Measurements from ENCODE around the gene GSE1.

Gene GSE1

DNA sequence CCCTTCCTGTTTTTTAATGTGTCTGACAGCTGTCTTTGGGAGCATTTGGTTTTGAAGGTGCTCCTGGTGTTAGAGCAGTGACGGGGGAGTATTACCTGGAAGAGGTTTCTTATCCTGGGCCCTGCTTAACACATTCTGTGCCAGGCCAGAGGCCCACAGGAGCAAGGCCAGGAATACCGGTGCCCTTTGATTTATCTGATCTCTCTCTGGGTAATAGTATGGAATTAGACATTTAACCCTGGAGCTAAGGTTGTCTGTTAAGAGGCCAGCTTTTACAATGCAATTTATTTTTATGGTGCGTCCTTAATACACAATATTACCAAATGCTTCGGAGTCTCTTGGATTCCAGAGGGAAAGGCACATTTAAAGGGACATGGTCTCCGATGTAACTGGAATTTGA, 37.2 kb upstream of the GSE1 start:
- DNase-seq (ENCODE audit: low spot score): no peak
- TF ChIP-seq, protein P1, sequence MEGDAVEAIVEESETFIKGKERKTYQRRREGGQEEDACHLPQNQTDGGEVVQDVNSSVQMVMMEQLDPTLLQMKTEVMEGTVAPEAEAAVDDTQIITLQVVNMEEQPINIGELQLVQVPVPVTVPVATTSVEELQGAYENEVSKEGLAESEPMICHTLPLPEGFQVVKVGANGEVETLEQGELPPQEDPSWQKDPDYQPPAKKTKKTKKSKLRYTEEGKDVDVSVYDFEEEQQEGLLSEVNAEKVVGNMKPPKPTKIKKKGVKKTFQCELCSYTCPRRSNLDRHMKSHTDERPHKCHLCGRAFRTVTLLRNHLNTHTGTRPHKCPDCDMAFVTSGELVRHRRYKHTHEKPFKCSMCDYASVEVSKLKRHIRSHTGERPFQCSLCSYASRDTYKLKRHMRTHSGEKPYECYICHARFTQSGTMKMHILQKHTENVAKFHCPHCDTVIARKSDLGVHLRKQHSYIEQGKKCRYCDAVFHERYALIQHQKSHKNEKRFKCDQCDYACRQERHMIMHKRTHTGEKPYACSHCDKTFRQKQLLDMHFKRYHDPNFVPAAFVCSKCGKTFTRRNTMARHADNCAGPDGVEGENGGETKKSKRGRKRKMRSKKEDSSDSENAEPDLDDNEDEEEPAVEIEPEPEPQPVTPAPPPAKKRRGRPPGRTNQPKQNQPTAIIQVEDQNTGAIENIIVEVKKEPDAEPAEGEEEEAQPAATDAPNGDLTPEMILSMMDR (IDR thresholded peaks at IDR 0.05; ENCODE audit: extremely low read depth, missing control alignments): no peak

DNA sequence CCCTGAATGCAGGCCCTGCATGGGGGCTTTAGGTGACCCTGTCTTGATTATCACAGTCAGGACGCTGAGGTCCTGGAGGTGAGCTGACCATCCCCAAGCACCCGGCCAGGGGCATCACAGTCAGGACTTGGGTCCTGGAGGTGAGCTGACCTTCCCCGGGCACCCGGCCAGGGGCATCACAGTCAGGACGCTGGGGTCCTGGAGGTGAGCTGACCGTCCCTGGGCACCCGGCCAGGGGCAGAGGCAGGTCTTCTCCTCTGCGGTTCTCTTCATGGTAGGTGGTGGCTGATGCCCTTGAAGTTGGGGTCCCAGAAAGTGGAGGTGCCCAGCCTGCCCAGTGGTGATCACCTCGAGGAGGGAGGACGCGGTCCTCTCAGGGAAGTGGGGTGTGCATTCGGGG, 36.2 kb upstream of the GSE1 start:
- DNase-seq (ENCODE audit: low spot score): no peak
- TF ChIP-seq, protein P1 (IDR thresholded peaks at IDR 0.05; ENCODE audit: extremely low read depth, missing control alignments): no peak

DNA sequence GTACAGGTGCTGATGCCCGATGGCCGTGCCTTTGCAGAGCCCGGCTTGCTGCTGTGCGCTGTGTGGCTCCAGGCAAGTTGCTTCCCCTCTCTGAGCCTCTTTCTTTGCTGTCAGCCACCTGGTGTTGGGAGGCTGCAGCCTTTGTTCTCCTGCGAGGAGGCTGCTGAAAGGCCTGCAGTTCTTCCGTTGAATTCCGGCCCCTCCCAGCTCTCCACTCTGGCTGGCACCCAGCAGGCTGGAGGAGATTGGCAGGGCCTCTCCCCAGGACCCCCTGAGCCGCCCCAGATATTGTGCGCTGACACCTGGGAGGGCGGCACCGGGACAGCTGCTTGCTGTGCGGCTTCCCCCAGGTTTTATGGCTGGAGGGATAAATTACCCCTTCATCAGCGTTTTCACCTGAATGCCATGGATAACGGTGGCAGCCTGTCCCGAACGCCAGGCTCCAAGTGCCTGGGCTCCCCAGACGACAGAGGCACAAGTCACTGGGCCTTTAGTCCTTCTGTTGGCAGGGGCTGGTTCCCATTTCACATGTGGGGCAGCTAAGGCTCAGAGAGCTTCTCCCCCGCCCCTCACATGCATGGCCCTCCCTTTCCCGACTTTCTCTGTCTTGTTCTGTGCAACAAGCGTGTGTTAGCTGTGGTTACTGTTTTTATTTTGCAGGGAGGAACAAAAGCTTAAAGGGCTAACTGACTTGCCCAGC, 35.1 kb upstream of the GSE1 start:
- DNase-seq (ENCODE audit: low spot score): no peak
- TF ChIP-seq, protein P1 (IDR thresholded peaks at IDR 0.05; ENCODE audit: extremely low read depth, missing control alignments): no peak

DNA sequence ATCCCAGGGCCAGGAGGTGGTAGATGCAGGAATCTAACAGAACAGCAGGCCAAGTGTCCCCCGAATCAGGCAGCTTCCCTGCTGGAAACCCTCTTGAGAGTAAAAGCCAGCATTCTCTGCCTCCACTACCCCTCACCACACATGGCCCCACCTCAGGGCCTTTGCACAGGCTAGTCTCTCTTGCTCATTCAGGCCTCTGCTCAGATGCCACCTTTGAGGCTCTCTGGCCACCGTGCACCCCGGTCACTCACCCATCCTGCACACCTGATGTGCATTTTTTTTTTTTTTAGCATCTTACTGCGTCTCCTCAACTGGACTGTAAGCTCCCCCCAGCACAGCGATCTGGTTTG, 34.5 kb upstream of the GSE1 start:
- TF ChIP-seq, protein P1 (IDR thresholded peaks at IDR 0.05; ENCODE audit: extremely low read depth, missing control alignments): no peak
- DNase-seq (ENCODE audit: low spot score): no peak

DNA sequence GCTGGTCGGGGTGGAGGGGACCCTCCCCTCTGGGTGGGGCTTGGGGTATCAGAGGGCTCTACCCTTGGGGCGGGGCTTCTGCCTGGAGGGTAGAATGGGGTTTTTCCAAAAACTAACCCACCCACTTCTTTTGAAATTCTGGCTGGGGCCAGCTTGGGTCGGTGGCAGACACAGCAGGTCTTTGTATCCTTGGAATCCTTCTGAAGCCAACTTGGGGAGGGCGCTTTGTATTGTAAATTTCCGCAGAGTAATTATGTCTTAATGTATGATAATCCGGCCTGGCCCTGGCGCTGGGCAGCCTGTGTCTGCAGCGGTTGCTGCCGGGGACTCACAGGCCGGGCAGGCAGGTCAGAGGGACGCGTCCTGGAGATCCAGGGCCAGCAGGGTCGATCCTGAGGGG, 33.9 kb upstream of the GSE1 start:
- TF ChIP-seq, protein P1 (IDR thresholded peaks at IDR 0.05; ENCODE audit: extremely low read depth, missing control alignments): no peak
- no peak for DNase-seq (ENCODE audit: low spot score)

DNA sequence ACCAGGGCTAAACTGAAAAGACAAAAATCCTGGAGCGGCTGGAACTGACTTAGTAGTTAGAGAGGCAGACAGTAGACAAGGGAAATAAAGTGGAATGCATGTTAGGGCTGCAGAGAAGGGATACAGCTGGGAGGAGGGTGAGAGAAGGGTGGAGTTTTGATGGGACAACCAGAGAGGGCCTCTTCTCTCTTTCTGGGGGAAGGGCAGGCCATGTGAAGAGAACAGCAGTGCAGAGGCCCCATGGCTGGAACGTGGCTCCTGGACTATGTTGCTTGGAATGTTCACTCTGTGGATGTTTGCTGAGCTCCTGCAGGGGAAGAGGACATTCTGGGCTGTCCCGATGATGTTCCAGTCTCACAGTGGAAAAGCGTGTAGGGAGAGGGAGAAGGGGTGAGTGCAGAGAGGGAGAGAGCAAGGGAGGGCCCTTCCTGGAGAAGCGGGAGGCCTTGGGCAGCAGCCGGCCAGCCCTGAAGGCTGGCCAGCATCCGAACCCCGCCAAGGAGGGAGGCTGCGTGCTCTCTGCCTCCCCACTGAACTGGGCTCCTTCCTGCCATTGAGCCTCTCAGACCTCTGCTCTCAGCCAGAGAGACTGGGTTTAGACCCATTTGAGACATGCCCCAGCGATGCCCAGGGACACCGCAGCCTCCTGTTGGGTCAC, 33.1 kb upstream of the GSE1 start:
- no peak for DNase-seq (ENCODE audit: low spot score)
- TF ChIP-seq, protein P1 (IDR thresholded peaks at IDR 0.05; ENCODE audit: extremely low read depth, missing control alignments): no peak

DNA sequence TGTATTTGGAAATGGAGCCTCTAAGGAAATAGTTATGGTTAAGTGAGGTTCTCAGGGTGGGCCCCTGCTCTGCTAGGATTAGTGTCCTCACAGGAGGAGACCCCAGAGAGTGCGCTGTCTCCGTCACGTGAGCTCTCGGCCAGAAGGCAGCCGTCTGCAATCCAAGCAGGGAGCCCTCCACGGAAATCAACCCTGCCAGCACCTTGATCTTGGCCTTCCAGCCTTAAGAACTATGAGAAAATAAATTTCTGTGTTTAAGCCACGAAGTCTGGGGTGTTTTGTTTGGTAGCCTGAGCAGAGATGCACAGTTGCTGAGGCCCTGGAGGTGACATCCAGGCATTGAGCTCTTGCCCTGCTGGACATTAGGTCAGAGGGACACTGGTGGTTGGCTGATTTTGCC, 32.4 kb upstream of the GSE1 start:
- TF ChIP-seq, protein P1 (IDR thresholded peaks at IDR 0.05; ENCODE audit: extremely low read depth, missing control alignments): no peak
- no peak for DNase-seq (ENCODE audit: low spot score)
